Mesenteric fat pad (tissue), 1 donor: Measurements from ENCODE around the gene OR9K2. TPM values are rescaled to one million over a fixed set of nuclear protein-coding genes. Genes with fewer than 3 reads are reported as not detected.
"Not testable (repeated sequence)": the region's sequence is repeated elsewhere in the genome, so short reads cannot be mapped to it uniquely, and the experiment has no call there.

ENCODE experiments used
- DNase-seq: peaks from one replicate; pipeline ENCODE4 v3.0.0-alpha.2; 2020; ENCODE audit warnings: low spot score
- long read RNA-seq: library from polyadenylated mRNA; unstranded; transcript quantifications from one replicate; pipeline ENCODE4 v2.0.0, GENCODE V29; 2020
- total RNA-seq: library from RNA; stranded (reverse); fragmentation: NEBNext Ultra II Directional; extraction: Animal tissue kit (Norgen Biotek cat#: 25700); gene quantifications from one replicate; pipeline ENCODE4 v1.2.1, GENCODE V29; 2021
- donor health status: DM: yes; HTN: yes; CAD: no.

OR9K2 gene
- total RNA-seq = not detected
- long read RNA-seq = 0 reads

- no peak for DNase-seq
Measured at GRCh38 chr12:55126106-55126505, at the start of gene OR9K2. Gene OR9K2 (plus strand): TSS chr12:55126406. CDS start chr12:55129835, 3,429 bp downstream.

GRCh38 chr12:55092579-55092978, 33.6 kb upstream of the OR9K2 start:
- no peak for DNase-seq

- DNase-seq = no peak
Measured at GRCh38 chr12:55112378-55112875, 13.8 kb upstream of the OR9K2 start.

- DNase-seq = no peak
Measured at GRCh38 chr12:55116152-55116551, 10.1 kb upstream of the OR9K2 start.

GRCh38 chr12:55132816-55133215, 6.6 kb downstream of the OR9K2 start:
- no peak for DNase-seq

- no peak for DNase-seq
Measured at GRCh38 chr12:55142669-55143565, 16.7 kb downstream of the OR9K2 start.

- no peak for DNase-seq
Measured at GRCh38 chr12:55143566-55143870, 17.3 kb downstream of the OR9K2 start.

GRCh38 chr12:55167010-55167640, 40.9 kb downstream of the OR9K2 start:
- DNase-seq = not testable (repeated sequence)

GRCh38 chr12:55171445-55171844, 45.2 kb downstream of the OR9K2 start:
- no peak for DNase-seq

GRCh38 chr12:55171846-55172245, 45.6 kb downstream of the OR9K2 start:
- DNase-seq = not testable (repeated sequence)

- no peak for DNase-seq
Measured at GRCh38 chr12:55172686-55173085, 46.5 kb downstream of the OR9K2 start.

GRCh38 chr12:55173456-55173855, 47.2 kb downstream of the OR9K2 start:
- no peak for DNase-seq

Other genes with a start within 250 kb of the OR9K2 start
- 0.48 TPM for gene TESPA1, start 141.6 kb upstream of the OR9K2 start, total RNA-seq
- gene NEUROD4, start 106.4 kb upstream of the OR9K2 start, total RNA-seq = not detected
- not detected for gene OR10A7, start 94.6 kb downstream of the OR9K2 start, total RNA-seq
- gene OR6C74, start 118.2 kb downstream of the OR9K2 start, total RNA-seq = not detected
- gene OR6C6, start 170.2 kb downstream of the OR9K2 start, total RNA-seq = not detected
- gene OR6C1, start 187.9 kb downstream of the OR9K2 start, total RNA-seq = not detected
- not detected for gene OR6C3, start 204.3 kb downstream of the OR9K2 start, total RNA-seq
- not detected for gene OR6C75, start 236.6 kb downstream of the OR9K2 start, total RNA-seq